Stimulated activated CD4-positive, alpha-beta T cell treated with anti-CD3 and anti-CD28 coated beads, Interleukin-15, amount 100 ng/mL, for 24 hours (primary cell): ENCODE measurements around the gene PSMD8.
"Not testable (repeated sequence)": the region's sequence is repeated elsewhere in the genome, so short reads cannot be mapped to it uniquely, and the experiment has no call there.

Experiments used
- DNase-seq: peaks from one replicate; pipeline ENCODE4 v3.0.0-alpha.2; 2020

Gene PSMD8

GRCh38 chr19:38411898-38412297 is 37.5 kb downstream of the PSMD8 start:
- DNase-seq = not testable (repeated sequence)

- no peak for DNase-seq
Observed at GRCh38 chr19:38412491-38412890, 38.1 kb downstream of the PSMD8 start.

- no peak for DNase-seq
Observed at GRCh38 chr19:38412961-38413360, 38.6 kb downstream of the PSMD8 start.

- DNase-seq = no peak
Observed at GRCh38 chr19:38413416-38413815, 39.0 kb downstream of the PSMD8 start.

GRCh38 chr19:38417146-38417543 is 42.8 kb downstream of the PSMD8 start:
- DNase-seq = no peak

- peak; percentile 82 for DNase-seq
Observed at GRCh38 chr19:38417544-38418506, 43.5 kb downstream of the PSMD8 start.

- DNase-seq = no peak
Observed at GRCh38 chr19:38420935-38421334, 46.6 kb downstream of the PSMD8 start.

GRCh38 chr19:38421856-38422255 is 47.5 kb downstream of the PSMD8 start:
- DNase-seq = no peak

- no peak for DNase-seq
Observed at GRCh38 chr19:38422438-38422837, 48.1 kb downstream of the PSMD8 start.

GRCh38 chr19:38424272-38424671 is 49.9 kb downstream of the PSMD8 start:
- DNase-seq = no peak

GRCh38 chr19:38425222-38425809 is 50.9 kb downstream of the PSMD8 start:
- DNase-seq = no peak

GRCh38 chr19:38425810-38426466 is 51.6 kb downstream of the PSMD8 start, which contains the start of gene RASGRP4:
RASGRP4 (minus strand) TSS chr19:38426219; CDS start chr19:38426091, 128 bp downstream.
- DNase-seq = peak; percentile 71

GRCh38 chr19:38427035-38427677 is 52.8 kb downstream of the PSMD8 start:
- DNase-seq = peak; percentile 79

GRCh38 chr19:38429055-38429810 is 54.9 kb downstream of the PSMD8 start:
- DNase-seq = peak; percentile 71

GRCh38 chr19:38429811-38430156 is 55.4 kb downstream of the PSMD8 start:
- no peak for DNase-seq

- no peak for DNase-seq
Observed at GRCh38 chr19:38430931-38431330, 56.6 kb downstream of the PSMD8 start.

GRCh38 chr19:38433268-38433733 is 58.9 kb downstream of the PSMD8 start, which contains the start of gene RYR1:
RYR1 (plus strand) TSS chr19:38433691; CDS start chr19:38433830, 139 bp downstream.
- peak; percentile 84 for DNase-seq
